Sigmoid colon (tissue), 4 donors: Measurements from ENCODE around the gene CCDC71.

Experiments used
- POLR2AphosphoS5 ChIP-seq, 4 donors: sonication (generic); formaldehyde crosslinking; IDR thresholded peaks; one replicate each; pipeline ENCODE4 v1.6.1; 2017; ENCODE audit warnings: antibody characterized with exemption in 4 of 4
- TF ChIP-seq, protein P1 (sequence below), 4 experiments: fragments of 450-650 bp in 3 of 4; fragments of 200-600 bp in 1 of 4; IDR thresholded peaks; one replicate each; pipeline ENCODE4 v1.5.1; 2016 to 2019; ENCODE audit warnings: antibody characterized with exemption in 4 of 4, mild to moderate bottlenecking in 3 of 4, moderate library complexity in 2 of 4

DNA sequence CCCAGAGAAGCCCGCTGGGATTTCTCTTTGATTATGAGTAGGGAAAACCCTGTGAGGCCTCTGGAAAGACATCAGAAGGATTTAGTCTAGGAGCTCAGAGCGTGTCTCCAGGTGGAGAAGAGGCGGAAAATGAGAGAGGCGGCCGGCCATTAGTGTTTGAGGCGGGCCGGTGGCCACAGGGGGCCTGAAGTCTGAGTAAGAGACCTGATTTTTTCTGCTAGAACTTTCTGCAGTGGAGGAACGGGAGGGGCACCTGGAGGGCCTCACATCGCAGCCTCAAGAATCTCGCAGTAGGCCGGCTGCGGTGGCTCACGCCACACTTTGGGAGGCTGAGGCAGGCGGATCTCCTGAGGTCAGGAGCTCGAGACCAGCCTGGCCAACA is 33.8 kb upstream of the CCDC71 start:
- TF ChIP-seq, protein P1, sequence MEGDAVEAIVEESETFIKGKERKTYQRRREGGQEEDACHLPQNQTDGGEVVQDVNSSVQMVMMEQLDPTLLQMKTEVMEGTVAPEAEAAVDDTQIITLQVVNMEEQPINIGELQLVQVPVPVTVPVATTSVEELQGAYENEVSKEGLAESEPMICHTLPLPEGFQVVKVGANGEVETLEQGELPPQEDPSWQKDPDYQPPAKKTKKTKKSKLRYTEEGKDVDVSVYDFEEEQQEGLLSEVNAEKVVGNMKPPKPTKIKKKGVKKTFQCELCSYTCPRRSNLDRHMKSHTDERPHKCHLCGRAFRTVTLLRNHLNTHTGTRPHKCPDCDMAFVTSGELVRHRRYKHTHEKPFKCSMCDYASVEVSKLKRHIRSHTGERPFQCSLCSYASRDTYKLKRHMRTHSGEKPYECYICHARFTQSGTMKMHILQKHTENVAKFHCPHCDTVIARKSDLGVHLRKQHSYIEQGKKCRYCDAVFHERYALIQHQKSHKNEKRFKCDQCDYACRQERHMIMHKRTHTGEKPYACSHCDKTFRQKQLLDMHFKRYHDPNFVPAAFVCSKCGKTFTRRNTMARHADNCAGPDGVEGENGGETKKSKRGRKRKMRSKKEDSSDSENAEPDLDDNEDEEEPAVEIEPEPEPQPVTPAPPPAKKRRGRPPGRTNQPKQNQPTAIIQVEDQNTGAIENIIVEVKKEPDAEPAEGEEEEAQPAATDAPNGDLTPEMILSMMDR (IDR thresholded peaks at IDR 0.05), result no peak
- TF ChIP-seq POLR2AphosphoS5 (IDR thresholded peaks at IDR 0.05), result no peak
